Activated CD8-positive, alpha-beta memory T cell treated with anti-CD3 and anti-CD28 coated beads for 24 hours (primary cell): ENCODE measurements around the gene CASP10.
A peak's percentile ranks its signal among the peaks of the same experiment; 100 is the strongest.
"Not testable (repeated sequence)": the region's sequence is repeated elsewhere in the genome, so short reads cannot be mapped to it uniquely, and the experiment has no call there.

Source experiments
- DNase-seq: peaks from one replicate; pipeline ENCODE4 v3.0.0-alpha.2; 2020

The CASP10 gene

GRCh38 chr2:201235860-201236811 is 53.2 kb downstream of the CASP10 start:
- DNase-seq, result peak; percentile 72

DNA sequence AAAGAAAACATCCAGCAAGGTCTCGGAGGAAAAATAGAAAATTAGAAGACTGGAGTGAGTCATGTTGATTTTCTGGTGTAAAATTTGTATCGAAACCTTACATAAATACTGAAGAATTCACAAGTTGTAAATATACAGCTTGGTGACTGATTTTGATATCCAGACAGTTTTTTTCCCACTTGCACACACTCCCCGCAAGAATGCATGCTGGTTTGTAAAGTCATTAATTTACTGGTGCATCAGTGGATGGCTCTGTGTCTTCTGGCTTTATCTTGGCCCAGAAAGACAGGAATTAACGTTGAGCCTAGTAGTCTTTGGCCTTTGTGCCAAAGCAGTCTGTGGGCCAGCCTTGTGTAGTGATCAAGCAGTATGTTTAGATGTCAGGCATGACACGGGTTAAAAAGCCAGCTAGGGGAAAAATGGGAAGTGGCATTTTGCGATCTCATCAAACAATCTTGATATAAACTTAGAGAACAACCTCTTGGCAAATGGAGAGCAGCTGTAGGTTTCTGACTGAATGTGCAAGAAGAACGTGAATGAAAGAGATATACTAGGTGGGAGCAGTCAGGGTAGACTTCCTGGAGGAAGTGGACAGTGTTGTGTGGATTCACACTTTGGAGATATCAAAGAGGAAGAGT is 54.7 kb downstream of the CASP10 start:
- DNase-seq, result no peak

DNA sequence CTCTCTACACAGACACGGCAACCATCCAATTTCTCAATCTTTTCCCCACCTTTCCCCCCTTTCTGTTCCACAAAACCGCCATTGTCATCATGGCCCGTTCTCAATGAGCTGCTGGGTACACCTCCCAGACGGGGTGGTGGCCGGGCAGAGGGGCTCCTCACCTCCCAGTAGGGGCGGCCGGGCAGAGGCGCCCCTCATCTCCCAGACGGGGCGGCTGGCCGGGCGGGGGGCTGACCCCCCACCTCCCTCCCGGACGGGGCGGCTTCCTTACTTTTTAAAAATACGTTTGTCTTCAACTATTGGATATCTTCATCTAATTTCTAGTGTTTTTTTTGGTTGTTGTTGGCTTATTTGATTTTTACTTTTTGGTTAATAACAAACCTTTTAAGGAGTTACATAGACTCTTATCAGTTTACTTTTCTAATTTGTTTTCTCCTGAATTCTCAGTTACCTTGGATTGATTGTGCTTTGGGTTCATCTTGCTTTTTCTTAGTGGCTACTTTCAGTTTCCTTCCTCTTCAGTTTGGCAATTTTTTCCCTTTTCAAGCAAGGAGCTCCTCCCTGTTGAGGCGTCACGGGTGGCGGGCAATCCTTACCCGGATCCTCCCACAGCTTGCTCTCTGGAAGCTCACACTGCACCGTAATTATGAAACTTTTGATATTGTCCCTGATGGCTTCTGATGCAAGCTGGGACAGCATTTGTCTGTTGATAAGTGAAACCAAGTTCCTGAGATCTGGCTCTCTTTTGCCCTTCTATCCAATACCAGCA is 56.4 kb downstream of the CASP10 start:
- DNase-seq, result not testable (repeated sequence)

DNA sequence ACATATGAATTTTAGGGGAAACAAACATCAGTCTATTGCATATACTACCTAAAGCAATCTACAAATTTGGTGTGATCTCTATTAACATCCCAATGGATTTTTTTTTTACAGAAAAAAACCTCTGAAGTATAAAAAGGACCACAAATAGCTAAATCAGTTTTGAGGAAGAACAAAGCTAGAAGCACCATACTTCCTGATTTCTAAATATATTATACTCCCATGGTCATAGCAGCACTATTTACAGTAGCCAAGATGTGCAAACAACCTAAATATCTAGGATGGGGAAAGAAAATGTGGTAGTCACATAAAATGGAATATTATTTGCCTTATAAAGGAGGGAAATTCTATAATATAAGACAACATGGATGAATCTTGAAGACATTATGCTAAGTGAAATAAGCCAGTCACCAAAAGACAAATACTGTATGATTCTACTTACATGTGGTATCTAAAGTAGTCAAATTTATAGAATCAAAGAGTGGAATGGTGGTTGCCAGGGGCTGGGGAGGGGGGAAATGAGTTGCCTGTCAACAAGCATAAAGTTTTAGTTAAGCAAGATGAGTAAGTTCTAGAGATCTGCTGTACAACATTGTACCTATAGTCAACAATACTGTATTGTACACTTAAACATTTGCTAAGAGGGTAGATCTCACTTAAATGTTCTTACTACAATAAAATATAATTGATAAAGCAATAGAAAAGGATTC is 59.8 kb downstream of the CASP10 start:
- DNase-seq, result peak; percentile 13

DNA sequence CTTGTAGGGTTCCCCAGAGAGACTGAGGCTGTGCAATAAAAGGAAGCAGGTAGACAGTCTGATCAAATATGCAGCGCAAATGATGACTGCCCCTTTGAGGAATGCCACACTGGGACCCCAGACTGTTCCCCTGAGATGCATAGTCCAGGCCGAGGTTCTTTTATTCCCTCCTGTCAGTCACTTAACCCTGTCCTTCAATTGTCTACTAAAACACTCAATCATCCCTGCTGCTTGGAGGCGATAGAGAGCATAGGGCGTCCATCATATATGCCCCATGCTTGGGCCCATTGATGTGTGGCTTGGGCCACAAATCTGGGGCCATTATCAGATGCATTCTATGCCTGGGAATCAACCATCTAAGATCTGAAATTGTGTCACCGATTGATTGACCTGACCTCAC is 61.9 kb downstream of the CASP10 start:
- DNase-seq, result peak; percentile 49

GRCh38 chr2:201246280-201246679 is 63.3 kb downstream of the CASP10 start:
- no peak for DNase-seq

- no peak for DNase-seq
Measured at GRCh38 chr2:201248288-201248844, 65.4 kb downstream of the CASP10 start.

DNA sequence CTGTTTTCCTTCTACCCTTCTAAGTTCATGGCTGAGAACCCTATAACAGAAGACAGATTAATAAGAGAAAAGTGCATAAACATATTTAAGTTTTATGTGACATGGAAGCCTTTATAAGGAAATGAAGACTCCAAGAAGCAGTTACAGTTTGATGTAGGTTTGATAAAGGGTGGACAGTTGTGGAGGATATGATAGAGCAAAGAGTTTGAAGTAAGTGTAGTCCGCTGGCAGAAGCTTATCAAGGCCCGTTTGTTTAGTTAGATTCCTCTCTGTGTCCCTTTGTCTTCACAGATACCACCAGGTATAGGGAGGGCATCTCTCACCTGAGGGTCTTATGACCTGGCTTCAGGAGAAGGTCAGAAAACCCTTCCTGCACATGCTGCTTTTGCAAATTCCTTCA is 66.9 kb downstream of the CASP10 start:
- DNase-seq, result no peak

DNA sequence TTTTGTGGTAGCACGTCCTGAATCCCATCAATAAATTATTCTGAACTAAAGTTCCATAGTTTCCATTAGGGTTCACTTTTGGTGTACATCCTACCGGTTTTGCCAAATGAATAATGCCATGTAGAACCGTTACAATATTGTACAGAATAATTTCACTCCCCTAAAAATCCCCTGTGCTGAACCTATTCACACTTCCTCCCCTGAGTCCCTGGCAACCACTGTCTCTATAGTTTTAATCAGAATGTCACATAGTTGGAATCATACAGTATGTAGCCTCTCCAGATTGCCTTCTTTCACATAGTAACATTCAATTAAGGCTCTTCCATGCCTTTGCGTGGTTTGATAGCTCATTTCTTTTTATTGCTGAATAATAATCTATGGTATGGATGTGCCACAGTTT is 67.8 kb downstream of the CASP10 start:
- no peak for DNase-seq

DNA sequence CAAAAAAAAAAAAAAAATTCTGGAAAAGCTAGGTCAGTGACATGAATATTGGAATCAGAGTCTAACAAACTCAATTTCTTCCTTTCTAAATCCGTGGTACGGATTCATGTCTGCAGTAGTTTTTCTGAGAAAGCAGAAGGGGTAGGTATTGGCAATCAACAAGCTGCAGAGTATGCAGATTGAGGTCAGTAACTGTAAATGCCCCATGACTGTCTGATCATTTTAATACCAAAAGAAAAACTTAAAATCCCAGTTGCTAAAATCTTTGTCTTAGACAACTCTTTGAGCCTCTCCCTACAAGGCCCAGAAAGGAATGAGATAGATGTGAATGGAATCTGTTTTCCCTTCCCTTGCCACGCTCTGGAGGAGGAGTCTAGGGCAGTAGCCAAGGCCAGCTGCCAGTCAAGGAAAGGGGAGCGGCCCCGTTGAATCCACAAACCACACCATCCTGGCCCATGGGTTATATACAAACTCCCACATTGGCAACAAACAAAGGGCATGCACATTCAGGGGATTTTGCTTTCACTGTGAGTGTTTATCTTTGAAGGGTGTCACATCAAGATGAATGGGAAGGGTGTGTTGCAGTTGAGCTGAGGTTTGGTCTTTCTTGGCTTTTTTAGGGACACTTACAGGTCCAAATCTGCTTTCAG is 71.3 kb downstream of the CASP10 start:
- DNase-seq, result no peak

DNA sequence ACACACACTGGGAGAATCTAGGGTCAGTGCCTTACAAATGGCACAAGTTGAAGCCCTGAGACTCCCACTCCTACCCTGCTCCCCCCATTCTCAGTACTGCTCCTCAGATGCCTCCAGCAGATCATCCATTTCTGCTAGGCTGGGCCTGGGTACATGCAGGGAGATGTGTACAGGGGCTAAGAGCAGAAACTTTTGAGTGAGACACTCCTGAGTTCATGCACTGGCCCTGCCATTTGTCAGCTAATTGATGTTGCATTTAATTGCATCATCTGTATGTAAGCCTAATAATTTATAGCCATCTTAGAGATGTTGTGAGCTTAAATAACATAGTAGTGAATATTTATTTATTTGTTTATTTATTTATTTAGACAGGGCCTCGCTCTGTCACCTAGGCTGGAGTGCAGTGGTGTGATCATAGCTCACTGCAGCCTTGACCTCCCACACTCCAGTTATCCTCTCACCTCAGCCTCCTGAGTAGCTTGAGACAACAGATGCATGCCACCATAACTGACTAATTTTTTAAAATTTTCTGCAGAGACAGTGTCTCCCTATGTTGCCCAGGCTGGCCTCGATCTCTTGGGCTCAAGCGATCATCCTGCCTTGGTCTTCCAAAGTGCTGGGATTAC is 72.6 kb downstream of the CASP10 start:
- DNase-seq, result no peak

DNA sequence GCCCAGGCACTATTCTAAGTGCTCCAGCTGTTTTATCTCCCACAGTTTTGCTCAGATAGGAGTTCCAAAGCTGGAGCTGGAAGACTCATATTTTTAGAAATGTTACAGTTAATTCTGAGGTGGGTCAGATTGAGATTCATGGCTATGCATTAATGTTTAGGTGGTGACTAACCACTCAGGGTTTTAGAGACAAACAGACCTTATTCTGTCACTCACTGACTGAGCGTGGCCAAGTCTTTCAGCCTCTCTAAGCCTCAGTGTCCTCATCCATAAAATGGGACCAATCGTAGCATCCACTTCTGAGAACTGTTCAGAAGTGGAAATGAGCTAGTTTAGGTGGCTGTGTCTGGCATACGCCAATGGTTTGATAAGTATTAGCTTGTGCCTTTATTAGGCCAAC is 73.1 kb downstream of the CASP10 start:
- no peak for DNase-seq

DNA sequence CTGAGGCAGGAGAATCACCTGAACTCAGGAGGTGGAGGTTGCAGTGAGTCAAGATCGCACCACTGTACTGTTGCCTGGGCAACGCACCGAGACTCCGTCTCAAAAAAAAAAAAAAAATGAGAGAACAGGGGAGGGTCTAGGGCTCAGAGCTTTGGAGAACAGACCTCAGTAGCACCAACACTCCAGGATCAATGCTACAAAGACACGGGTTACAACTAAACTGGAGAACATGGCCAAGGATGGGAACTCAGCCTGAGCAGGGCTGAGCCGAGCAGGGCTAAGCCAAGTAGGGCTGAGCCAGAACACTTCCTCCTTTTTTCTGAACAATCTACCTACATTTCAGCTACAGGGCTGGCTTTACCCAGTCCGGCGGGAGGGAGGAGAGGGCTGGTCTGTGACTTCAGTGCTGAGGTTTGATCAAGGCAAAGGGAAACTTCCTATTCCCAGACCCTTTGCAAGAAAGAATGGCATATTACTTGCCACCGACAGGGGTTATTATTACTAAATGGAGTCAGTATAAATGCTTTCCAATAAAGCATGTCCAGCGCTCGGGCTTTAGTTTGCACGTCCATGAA is 74.5 kb downstream of the CASP10 start:
- DNase-seq, result peak; percentile 70

GRCh38 chr2:201257956-201258665 is 75.2 kb downstream of the CASP10 start:
- DNase-seq, result peak; percentile 90

DNA sequence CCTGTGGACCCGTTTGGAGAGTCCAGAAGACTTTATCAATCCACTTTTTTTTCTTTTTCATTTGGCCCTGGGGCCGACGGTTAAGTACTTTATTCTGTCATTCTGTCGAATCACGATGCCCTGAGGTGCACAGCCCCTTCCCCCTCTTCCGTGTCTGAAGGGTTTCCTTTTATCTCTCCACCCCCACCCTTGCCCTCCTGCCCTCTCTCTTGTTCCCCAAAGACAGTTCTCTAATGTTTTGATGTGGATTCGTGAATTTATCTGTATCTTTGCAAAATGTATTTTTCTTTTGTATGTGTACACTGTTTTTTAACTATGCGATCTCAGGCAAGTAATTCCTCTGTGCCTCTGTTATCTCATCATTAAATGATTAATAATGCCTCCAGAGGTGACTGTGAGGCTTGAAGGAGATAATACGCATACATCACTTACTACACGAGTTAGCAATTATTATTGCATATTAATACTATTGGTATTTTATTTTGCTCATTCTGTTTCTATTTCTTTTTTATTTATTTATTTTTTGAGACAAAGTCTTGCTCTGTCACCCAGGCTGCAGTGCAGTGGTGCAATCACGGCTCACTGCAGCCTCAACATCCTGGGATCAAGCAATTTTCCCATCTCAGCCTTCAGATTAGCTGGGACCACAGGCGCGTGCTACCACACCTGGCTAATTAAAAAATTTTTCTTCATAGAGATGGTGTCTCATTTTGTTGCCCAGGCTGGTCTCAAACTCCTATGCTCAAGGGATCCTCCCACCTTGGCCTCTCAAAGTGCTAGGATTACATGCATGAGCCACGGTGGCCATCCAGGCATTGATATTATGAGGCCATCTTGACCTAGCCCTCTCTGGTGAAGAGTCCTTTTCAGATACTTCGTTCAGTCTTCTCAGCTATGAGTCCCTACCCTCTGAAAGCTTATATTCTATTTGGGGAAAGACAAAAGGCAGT is 76.0 kb downstream of the CASP10 start:
- no peak for DNase-seq

DNA sequence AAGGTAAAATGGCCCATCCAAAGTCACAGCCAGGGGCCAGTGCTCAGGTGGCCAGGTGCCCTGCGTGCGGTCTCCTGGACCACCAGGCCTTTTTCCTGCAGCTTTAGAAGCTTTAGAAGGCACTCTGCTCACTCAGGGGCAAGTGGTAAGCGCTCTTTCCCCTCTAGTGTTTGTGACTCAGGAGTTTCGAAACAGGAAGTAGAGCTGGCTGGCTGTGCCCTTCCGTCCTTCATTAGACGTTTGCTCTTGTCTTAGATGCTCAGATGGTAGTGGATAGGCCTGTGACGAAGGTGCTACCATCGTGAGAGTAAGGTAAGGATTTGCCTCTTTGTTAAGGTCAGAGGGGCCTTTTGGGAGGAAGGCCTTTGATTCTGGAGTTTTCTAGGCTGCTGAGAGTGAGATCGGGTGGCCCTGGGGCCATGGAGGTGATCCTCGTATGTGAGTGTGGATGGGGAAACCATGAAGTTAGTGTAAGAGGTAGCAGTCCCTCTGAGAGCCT is 77.4 kb downstream of the CASP10 start, which contains the start of gene CASP8:
Gene CASP8, plus strand, starts transcription at position 235 of the 499 bp plus-strand sequence. CDS start 5,951 bp downstream, outside the sequence.
- peak; percentile 83 for DNase-seq

GRCh38 chr2:201261471-201261870 is 78.5 kb downstream of the CASP10 start:
- DNase-seq, result peak; percentile 74

GRCh38 chr2:201261906-201262305 is 79.0 kb downstream of the CASP10 start:
- no peak for DNase-seq

- no peak for DNase-seq
Measured at GRCh38 chr2:201262718-201263117, 79.8 kb downstream of the CASP10 start.
